ENCODE results near the gene RPL39.
"Not testable (repeated sequence)": the region's sequence is repeated elsewhere in the genome, so short reads cannot be mapped to it uniquely, and the experiment has no call there.

RPL39 gene

GRCh38 chrX:119762718-119763117 lies 28.7 kb downstream of the RPL39 start:
- DNase-seq = no peak

DNA sequence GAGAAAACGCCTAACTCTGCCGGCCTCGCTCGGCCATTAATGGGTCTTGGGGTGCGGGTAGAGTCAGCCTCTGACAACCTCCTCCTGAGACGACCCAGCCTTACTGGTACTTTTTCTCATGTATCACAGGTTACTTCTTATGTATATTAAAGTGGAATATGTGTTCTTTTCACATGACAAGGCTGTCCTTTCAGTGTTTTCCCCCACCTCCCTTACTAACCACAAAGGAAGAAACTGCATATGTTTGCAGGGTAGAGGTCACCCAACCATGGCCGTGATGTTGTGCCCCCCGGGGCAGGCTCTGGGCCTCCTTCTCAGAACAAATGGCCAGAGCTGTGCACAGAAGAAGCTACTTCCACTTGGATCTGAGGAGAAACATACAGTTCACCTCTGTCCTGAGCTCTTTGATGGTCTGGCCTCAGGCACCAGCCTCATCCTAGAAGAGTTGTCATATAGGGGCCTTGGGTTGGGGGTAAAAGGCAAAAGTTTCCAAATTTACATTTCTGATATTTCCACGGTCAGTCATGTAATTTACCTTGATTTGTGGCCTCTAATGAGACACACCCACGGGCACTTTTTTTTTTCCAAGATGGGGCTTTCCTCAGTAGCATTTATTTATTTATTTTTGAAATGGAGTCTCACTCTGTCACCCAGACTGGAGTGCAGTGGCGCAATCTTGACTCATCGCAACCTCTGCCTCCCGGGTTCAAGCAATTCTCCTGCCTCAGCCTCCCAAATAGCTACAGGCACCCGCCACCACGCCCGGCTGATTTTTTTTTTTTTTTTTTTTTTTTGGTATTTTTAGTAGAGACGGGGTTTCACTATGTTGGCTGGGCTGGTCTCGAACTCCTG lies 31.2 kb downstream of the RPL39 start:
- DNase-seq = no peak

- no peak for DNase-seq
Observed at GRCh38 chrX:119759248-119759766, 32.1 kb downstream of the RPL39 start.

DNA sequence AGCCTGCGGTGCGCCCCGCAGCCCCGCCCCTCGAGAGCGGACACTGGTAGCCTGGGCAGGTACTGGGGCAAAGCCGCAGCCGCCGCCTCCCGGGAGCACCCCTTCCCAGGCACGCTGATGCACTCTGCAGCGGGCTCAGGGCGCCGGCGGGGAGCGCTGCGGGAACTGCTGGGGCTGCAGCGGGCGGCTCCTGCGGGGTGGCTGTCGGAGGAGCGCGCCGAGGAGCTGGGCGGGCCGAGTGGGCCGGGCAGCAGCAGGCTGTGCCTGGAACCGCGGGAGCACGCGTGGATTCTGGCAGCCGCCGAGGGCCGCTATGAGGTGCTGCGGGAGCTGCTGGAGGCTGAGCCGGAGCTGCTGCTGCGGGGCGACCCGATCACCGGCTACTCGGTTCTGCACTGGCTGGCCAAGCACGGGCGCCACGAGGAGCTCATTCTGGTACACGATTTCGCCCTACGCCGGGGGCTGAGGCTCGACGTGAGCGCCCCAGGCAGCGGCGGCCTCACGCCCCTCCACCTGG lies 32.6 kb downstream of the RPL39 start:
- DNase-seq = peak; percentile 30

- peak; percentile 31 for DNase-seq
Observed at GRCh38 chrX:119757979-119758730, 33.3 kb downstream of the RPL39 start, which contains the start of gene SOWAHD. TSS of gene SOWAHD (plus strand) at chrX:119758588. CDS start at chrX:119758668, 80 bp downstream.

- no peak for DNase-seq
Observed at GRCh38 chrX:119757646-119757978, 33.8 kb downstream of the RPL39 start.

DNA sequence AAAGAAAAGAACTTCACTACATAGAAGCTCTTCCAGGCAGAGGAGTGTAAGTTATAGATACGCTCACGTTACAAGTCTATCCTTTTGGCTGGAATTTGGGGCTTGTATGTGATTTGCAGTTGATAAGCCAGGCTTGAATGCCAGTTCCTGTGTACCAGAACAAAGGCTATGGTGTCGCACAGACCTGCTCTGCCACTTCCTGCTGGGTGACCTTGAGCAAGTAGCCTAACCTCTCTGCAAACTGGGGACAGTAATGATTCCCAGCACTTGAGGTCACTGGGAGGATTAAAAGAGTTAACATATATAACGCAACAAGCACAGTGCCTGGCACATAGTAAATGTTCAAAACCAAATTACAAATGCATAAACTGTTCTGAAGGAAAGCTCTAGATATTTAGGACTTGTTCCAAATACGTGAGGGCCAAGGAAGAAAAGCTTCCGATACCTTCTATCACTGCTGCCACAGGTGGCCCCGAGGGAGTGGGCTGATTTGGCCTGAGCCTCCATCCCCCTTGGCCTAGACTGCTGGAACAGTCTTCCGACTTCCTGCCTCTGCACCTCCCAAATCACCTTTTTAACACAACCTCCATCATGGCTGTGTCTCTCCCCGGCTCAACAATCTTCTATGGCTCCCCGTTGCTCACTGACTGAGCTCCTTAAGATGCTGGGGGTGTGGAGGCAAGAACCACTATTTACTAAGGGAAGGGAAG lies 34.3 kb downstream of the RPL39 start:
- peak; percentile 39 for DNase-seq

GRCh38 chrX:119755981-119756533 lies 35.4 kb downstream of the RPL39 start:
- DNase-seq = peak; percentile 91

DNA sequence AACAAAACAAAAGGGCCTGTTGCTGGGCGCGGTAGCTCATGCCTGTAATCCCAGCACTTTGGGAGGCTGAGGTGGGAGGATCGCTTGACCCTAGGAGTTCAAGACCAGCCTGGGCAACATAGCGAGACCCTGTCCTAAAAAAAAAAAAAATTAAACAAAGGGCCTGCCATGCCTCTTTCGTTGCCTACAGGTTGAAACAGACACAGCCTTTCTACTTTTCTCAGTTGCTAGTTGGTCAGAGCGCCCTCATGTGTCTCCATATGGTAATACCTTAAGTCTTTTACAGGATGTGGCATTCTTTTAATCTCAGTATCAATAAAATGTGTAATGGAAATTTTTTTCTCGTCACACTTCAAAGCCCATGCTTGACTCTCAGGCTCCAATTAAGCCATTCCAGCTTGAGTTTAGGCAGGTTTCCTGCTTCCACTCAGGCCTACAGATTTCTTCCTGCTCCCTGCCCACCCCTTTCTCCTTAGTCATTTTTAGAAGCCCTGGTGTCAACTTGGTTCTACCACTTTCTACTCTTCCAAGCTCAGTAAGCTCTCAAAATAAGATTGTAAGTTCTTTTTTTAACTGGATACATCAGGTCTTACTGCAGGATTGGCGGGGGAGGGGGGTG lies 37.7 kb downstream of the RPL39 start:
- DNase-seq = peak; percentile 80

DNA sequence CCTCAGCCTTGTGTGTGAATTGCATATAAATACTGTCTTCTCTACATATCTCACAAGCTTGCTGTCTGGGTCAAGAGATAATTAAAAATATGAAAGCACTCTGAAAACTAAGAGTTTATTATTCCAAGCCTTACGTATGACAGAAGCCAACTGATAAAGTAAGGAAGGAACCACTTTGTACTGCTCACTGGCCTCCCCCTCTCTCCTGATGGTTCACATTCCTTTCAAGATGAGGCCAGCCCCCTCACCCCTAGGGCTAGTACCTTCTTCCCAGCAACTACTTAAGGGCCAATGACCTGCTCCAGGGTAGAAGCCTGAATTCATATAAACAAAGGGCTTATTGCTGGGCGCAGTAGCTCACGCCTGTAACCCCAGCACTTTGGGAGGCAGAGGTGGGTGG lies 38.4 kb downstream of the RPL39 start:
- no peak for DNase-seq

GRCh38 chrX:119750751-119751150 lies 40.7 kb downstream of the RPL39 start:
- DNase-seq = not testable (repeated sequence)

GRCh38 chrX:119750131-119750530 lies 41.3 kb downstream of the RPL39 start:
- not testable (repeated sequence) for DNase-seq

GRCh38 chrX:119745283-119745848 lies 46.1 kb downstream of the RPL39 start:
- DNase-seq = no peak

GRCh38 chrX:119738742-119739141 lies 52.7 kb downstream of the RPL39 start:
- no peak for DNase-seq

Data from activated CD4-positive, alpha-beta T cell treated with anti-CD3 and anti-CD28 coated beads, Interleukin-2, Interleukin-6, amounts not matched to agents 100 ng/mL and 50 ng/mL, durations not matched to agents 16 hours and 8 hours (primary cell).